H1 (cell line): ENCODE results near the gene LAMA3. TPM values are rescaled to one million over a fixed set of nuclear protein-coding genes. Genes with fewer than 3 reads are reported as not detected.

Source experiments
- CTCF ChIA-PET: fragments of 300-600 bp; sonication (Branson Sonifier 250); formaldehyde crosslinking; loops from one replicate; lab custom pipeline; 2021; ENCODE audit not compliant: partially characterized antibody; lab: Charles Lee
- POLR2A ChIA-PET: fragments of 300-600 bp; sonication (Branson Sonifier 250); formaldehyde crosslinking; loops from one replicate; lab custom pipeline; 2021; ENCODE audit warnings: inconsistent platforms; ENCODE audit not compliant: partially characterized antibody; lab: Charles Lee
- DNase-seq, 2 experiments: peaks; one replicate each; pipeline versions ENCODE4 v3.0.0 to v3.0.0-alpha.2; 2010 to 2022; ENCODE audit warnings: low spot score in 2 of 2, low read depth in 1 of 2, mixed read lengths in 1 of 2
- FAIRE-seq: peaks from 2 replicates; lab custom pipeline; 2011; peaks lifted over from hg19 to GRCh38; lab: Jason Lieb, UNC
- H2AFZ ChIP-seq: 2 replicates; pipeline ENCODE4 v1.8.1; 2012; ENCODE audit warnings: low read length, inconsistent platforms
- H2AK5ac ChIP-seq: 2 replicates; pipeline ENCODE4 v1.6.1; 2013; ENCODE audit warnings: low read depth, low read length
- H2BK120ac ChIP-seq: replicated peaks from 2 replicates; pipeline ENCODE3; 2013; ENCODE audit warnings: low read depth, low read length, inconsistent platforms
- H2BK12ac ChIP-seq: 2 replicates; pipeline ENCODE4 v1.6.1; 2013; ENCODE audit warnings: low read depth, low read length
- H2BK15ac ChIP-seq: 2 replicates; pipeline ENCODE4 v1.6.1; 2013; ENCODE audit warnings: low read length
- H2BK20ac ChIP-seq: 2 replicates; pipeline ENCODE4 v1.6.1; 2013; ENCODE audit warnings: low read length
- H2BK5ac ChIP-seq: 2 replicates; pipeline ENCODE4 v1.6.1; 2013; ENCODE audit warnings: low read depth, low read length
- H3K14ac ChIP-seq: 2 replicates; pipeline ENCODE4 v1.6.1; 2013; ENCODE audit warnings: inconsistent platforms; ENCODE audit not compliant: insufficient read length
- H3K18ac ChIP-seq: 2 replicates; pipeline ENCODE4 v1.6.1; 2013; ENCODE audit warnings: low read length; ENCODE audit errors: extremely low read depth
- H3K23ac ChIP-seq: 2 replicates; pipeline ENCODE4 v1.6.1; 2013; ENCODE audit warnings: inconsistent platforms; ENCODE audit not compliant: insufficient read length
- H3K23me2 ChIP-seq: 2 replicates; pipeline ENCODE4 v1.6.1; 2013; ENCODE audit warnings: low read depth, low read length
- H3K27ac ChIP-seq: 2 replicates; pipeline ENCODE4 v1.6.1; 2011; ENCODE audit warnings: low read depth, low read length, inconsistent platforms
- H3K27me3 ChIP-seq, 4 experiments: replicated peaks in 1 of 4; 1 replicate in 1 of 4; 2 replicates in 3 of 4; pipeline versions ENCODE4 v1.6.1 to v1.8.1; 2011 to 2013; ENCODE audit warnings: low read length in 3 of 4, mild to moderate bottlenecking in 3 of 4, inconsistent platforms in 2 of 4, mixed read lengths in 2 of 4, moderate library complexity in 1 of 4; ENCODE audit not compliant: control insufficient read depth in 3 of 4, insufficient read depth in 3 of 4; ENCODE audit errors: extremely low read depth in 1 of 4
- H3K36me3 ChIP-seq, 4 experiments: 2 replicates each; pipeline versions ENCODE4 v1.6.1 to v1.8.1; 2011 to 2013; ENCODE audit warnings: mild to moderate bottlenecking in 4 of 4, low read length in 3 of 4, moderate library complexity in 2 of 4, control low read depth in 1 of 4, inconsistent platforms in 1 of 4; ENCODE audit not compliant: insufficient read depth in 4 of 4, control insufficient read depth in 2 of 4
- H3K4ac ChIP-seq: replicated peaks from 2 replicates; pipeline ENCODE3; 2013; ENCODE audit warnings: low read length, low read depth, mixed read lengths, inconsistent platforms; ENCODE audit not compliant: insufficient read length
- H3K4me1 ChIP-seq, 4 experiments: replicated peaks in 1 of 4; 1 replicate in 1 of 4; 2 replicates in 3 of 4; pipeline versions ENCODE4 v1.6.1 to v1.8.1; 2011 to 2013; ENCODE audit warnings: low read length in 3 of 4, inconsistent platforms in 2 of 4, mixed read lengths in 1 of 4; ENCODE audit not compliant: insufficient read depth in 4 of 4, control insufficient read depth in 3 of 4
- H3K4me2 ChIP-seq, 2 experiments: 2 replicates each; pipeline versions ENCODE4 v1.6.1 to v1.8.1; 2011 to 2013; ENCODE audit warnings: low read depth in 2 of 2, low read length in 2 of 2, control low read depth in 1 of 2, inconsistent platforms in 1 of 2, mild to moderate bottlenecking in 1 of 2; ENCODE audit not compliant: insufficient read depth in 1 of 2
- H3K4me3 ChIP-seq, 4 experiments: fragments of 200-600, 300-600 bp in 1 of 4; sonication (generic), shearing (Covaris generic), sonication (Bioruptor Twin) in 1 of 4; 2 replicates each; pipeline versions ENCODE4 v1.5.1 to v1.8.1; 2011 to 2016; ENCODE audit warnings: low read length in 4 of 4, low read depth in 3 of 4, control low read depth in 2 of 4, inconsistent platforms in 2 of 4, mild to moderate bottlenecking in 2 of 4, mixed read lengths in 1 of 4, moderate library complexity in 1 of 4; ENCODE audit not compliant: insufficient read depth in 2 of 4; ENCODE audit errors: extremely low read depth in 1 of 4
- H3K56ac ChIP-seq: replicated peaks from 2 replicates; pipeline ENCODE3; 2013; ENCODE audit warnings: low read depth, mild to moderate bottlenecking, mixed read lengths, low read length, inconsistent platforms; ENCODE audit not compliant: insufficient read length
- H3K79me1 ChIP-seq: 2 replicates; pipeline ENCODE4 v1.6.1; 2013; ENCODE audit warnings: low read depth, low read length, control low read depth
- H3K79me2 ChIP-seq, 2 experiments: 2 replicates each; pipeline versions ENCODE4 v1.6.1 to v1.8.1; 2012 to 2013; ENCODE audit warnings: low read length in 2 of 2, mild to moderate bottlenecking in 2 of 2, inconsistent platforms in 1 of 2; ENCODE audit not compliant: insufficient read depth in 2 of 2, control insufficient read depth in 1 of 2
- H3K9ac ChIP-seq, 4 experiments: replicated peaks in 1 of 4; 1 replicate in 1 of 4; 2 replicates in 3 of 4; pipeline versions ENCODE4 v1.6.1 to v1.8.1; 2011 to 2013; ENCODE audit warnings: low read depth in 3 of 4, low read length in 3 of 4, control low read depth in 2 of 4, mild to moderate bottlenecking in 2 of 4, moderate library complexity in 2 of 4, inconsistent platforms in 1 of 4; ENCODE audit errors: extremely low read depth in 1 of 4
- H3K9me3 ChIP-seq, 2 experiments: 2 replicates each; pipeline versions ENCODE4 v1.6.1 to v1.8.1; 2012 to 2013; ENCODE audit warnings: mild to moderate bottlenecking in 2 of 2, moderate library complexity in 2 of 2, control low read depth in 1 of 2, inconsistent platforms in 1 of 2, low read depth in 1 of 2, low read length in 1 of 2, mixed read lengths in 1 of 2; ENCODE audit not compliant: insufficient read depth in 2 of 2
- H4K20me1 ChIP-seq, 2 experiments: replicated peaks in 1 of 2; 2 replicates each; pipeline versions ENCODE3 to v1.8.1; 2011 to 2013; ENCODE audit warnings: inconsistent platforms in 2 of 2, low read length in 2 of 2, mild to moderate bottlenecking in 1 of 2; ENCODE audit not compliant: insufficient read depth in 2 of 2, control insufficient read depth in 1 of 2
- H4K5ac ChIP-seq: 2 replicates; pipeline ENCODE4 v1.6.1; 2013; ENCODE audit warnings: low read length, low read depth, mixed read lengths, inconsistent platforms; ENCODE audit not compliant: insufficient read length
- H4K8ac ChIP-seq: 2 replicates; pipeline ENCODE4 v1.8.0; 2013; ENCODE audit warnings: mild to moderate bottlenecking, moderate library complexity, low read length, inconsistent platforms; ENCODE audit not compliant: insufficient read depth; ENCODE audit errors: extremely low read depth
- H4K91ac ChIP-seq: replicated peaks from 2 replicates; pipeline ENCODE3; 2013; ENCODE audit warnings: low read length, mixed read lengths, inconsistent platforms; ENCODE audit not compliant: insufficient read length
- ASH2L ChIP-seq: fragments of 200-600, 300-600 bp; sonication (generic); IDR thresholded peaks from one replicate; pipeline ENCODE4 v1.7.1; 2017; ENCODE audit warnings: low read length
- BCL11A ChIP-seq, 2 experiments: IDR thresholded peaks; one replicate each; pipeline ENCODE4 v1.6.1; 2011; ENCODE audit warnings: low read depth in 2 of 2, low read length in 2 of 2, mild to moderate bottlenecking in 2 of 2
- CEBPB ChIP-seq: IDR thresholded peaks from 2 replicates; pipeline ENCODE4 v1.6.1; 2012; ENCODE audit warnings: low read depth, low read length
- EP300 ChIP-seq, 2 experiments: IDR thresholded peaks; 1 replicate in 1 of 2; 2 replicates in 1 of 2; pipeline ENCODE4 v1.6.1; 2011 to 2012; ENCODE audit warnings: low read depth in 2 of 2, low read length in 2 of 2, mild to moderate bottlenecking in 2 of 2, borderline replicate concordance in 1 of 2, inconsistent platforms in 1 of 2, moderate library complexity in 1 of 2
- KDM1A ChIP-seq: fragments of 200-600, 300-600 bp; sonication (generic); IDR thresholded peaks from 2 replicates; pipeline ENCODE4 v1.7.1; 2016; ENCODE audit warnings: mild to moderate bottlenecking, low read length, borderline replicate concordance
- RNF2 ChIP-seq: fragments of 200-900, 300-1000 bp; sonication (generic); IDR thresholded peaks from 2 replicates; pipeline ENCODE4 v1.7.1; 2016; ENCODE audit warnings: borderline replicate concordance, low read depth, mild to moderate bottlenecking, antibody characterized with exemption, low read length; ENCODE audit not compliant: poor library complexity, severe bottlenecking; ENCODE audit errors: missing control alignments
- RXRA ChIP-seq: IDR thresholded peaks from 2 replicates; pipeline ENCODE4 v1.6.1; 2011; ENCODE audit warnings: low read depth, mild to moderate bottlenecking, low read length, moderate library complexity; ENCODE audit not compliant: insufficient read depth
- SP2 ChIP-seq: IDR thresholded peaks from 2 replicates; pipeline ENCODE4 v1.6.1; 2012; ENCODE audit warnings: mild to moderate bottlenecking, low read length, inconsistent platforms
- SP4 ChIP-seq: IDR thresholded peaks from 2 replicates; pipeline ENCODE4 v1.6.1; 2012; ENCODE audit warnings: low read length, inconsistent platforms
- TAF7 ChIP-seq: optimal IDR thresholded peaks from 2 replicates; pipeline ENCODE3; 2011; ENCODE audit warnings: low read depth, mild to moderate bottlenecking, inconsistent platforms, low read length, moderate library complexity, borderline replicate concordance
- ZNF274 ChIP-seq: IDR thresholded peaks from 2 replicates; pipeline ENCODE4 v1.7.0; 2012; ENCODE audit warnings: low read length, borderline replicate concordance; ENCODE audit errors: extremely low read depth
- polyA plus RNA-seq, 7 experiments: library from polyadenylated mRNA; depleted of rRNA in 3 of 7; stranded (reverse) in 5 of 7; unstranded in 2 of 7; fragments of >200 nt in 5 of 7; fragments of 200-250 nt in 2 of 7; gene quantifications; 1 replicate in 5 of 7; 2 replicates in 1 of 7; 4 replicates in 1 of 7; pipeline versions ENCODE4 v1.2.1 to v1.2.3, GENCODE V29; 2011 to 2013; ENCODE audit warnings: missing spikeins in 2 of 7, mixed read lengths in 2 of 7
- total RNA-seq: library from RNA; stranded (reverse); fragmentation: NEBNext Ultra II Directional; extraction: Animal tissue kit (Norgen Biotek cat#: 25700); gene quantifications from 2 replicates; pipeline ENCODE4 v1.2.1, GENCODE V29; 2021
- TF ChIP-seq, protein P1 (sequence below): IDR thresholded peaks from 2 replicates; pipeline ENCODE4 v1.6.1; 2012; ENCODE audit warnings: inconsistent platforms
- TF ChIP-seq, protein P2 (sequence below): IDR thresholded peaks from 2 replicates; pipeline ENCODE4 v1.6.1; 2011; ENCODE audit warnings: low read depth, mild to moderate bottlenecking, low read length; ENCODE audit not compliant: insufficient read depth
- TF ChIP-seq, protein P3 (sequence below): IDR thresholded peaks from 2 replicates; pipeline ENCODE4 v1.6.1; 2012; ENCODE audit warnings: inconsistent platforms

LAMA3 gene
- total and polyA plus RNA-seq, 2 of the 8 experiments (the other 6 are each of a cell fraction or from before 2014, with no cell fraction given), result 0.76 to 5.0 TPM

DNA sequence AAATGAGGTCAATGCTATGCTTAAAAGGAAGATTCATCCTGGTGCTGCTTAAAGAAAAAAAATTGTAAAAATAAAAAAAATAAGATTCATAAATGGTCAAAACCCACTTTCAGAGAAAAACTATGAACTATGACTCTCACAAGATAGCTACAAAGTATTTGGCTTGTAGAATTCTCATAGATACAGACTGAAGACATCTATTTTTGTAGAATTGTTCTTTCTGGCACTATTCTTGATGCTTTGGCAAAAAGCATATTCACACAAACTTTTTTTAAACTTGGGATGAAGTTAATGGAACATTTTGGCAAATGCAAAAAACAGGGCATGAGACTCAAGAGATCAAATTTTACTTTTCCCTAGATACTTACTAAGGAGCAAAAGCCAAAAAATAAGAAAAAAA is 14.0 kb upstream of the LAMA3 start:
- Histone ChIP-seq H4K20me1 (no peaks in the 10 kb centered on the region), H3K36me3 (no peaks in the 10 kb centered on the region), H3K9ac (no peak overlapping the region), H4K8ac (no peak overlapping the region), H3K18ac (no peak overlapping the region), H3K23me2 (no peaks in the 10 kb centered on the region), H2BK20ac (no peak overlapping the region), H2AK5ac (no peak overlapping the region), H2BK120ac (no peak overlapping the region), H3K9me3 (no peaks in the 10 kb centered on the region), H3K56ac (no peak overlapping the region), H2AFZ (no peak overlapping the region), H3K23ac (no peak overlapping the region), H3K79me2 (no peaks in the 10 kb centered on the region), H3K14ac (no peak overlapping the region), H4K91ac (no peak overlapping the region), H3K4me2 (no peak overlapping the region), H2BK12ac (no peak overlapping the region), H2BK5ac (no peak overlapping the region), H3K4me1 (no peaks in the 10 kb centered on the region), H2BK15ac (no peak overlapping the region), H3K27me3 (no peaks in the 10 kb centered on the region), H3K79me1 (no peaks in the 10 kb centered on the region), H3K27ac (no peak overlapping the region), H3K4ac (no peak overlapping the region), H3K4me3 (no peak overlapping the region), H4K5ac (no peak overlapping the region)
- ChIA-PET POLR2A (interaction anchor here (1.2 kb wide), 1 partner anchor 11 kb away, joined by 4 read pairs; no protein-coding TSS in a partner anchor), CTCF (interaction anchor here (1.2 kb wide), 1 partner anchor 9 kb away, joined by 5 read pairs; no protein-coding TSS in a partner anchor)
- DNase-seq, result no peak
- FAIRE-seq, result no peak
- TF ChIP-seq CEBPB, result no peak
- TF ChIP-seq, protein P1, sequence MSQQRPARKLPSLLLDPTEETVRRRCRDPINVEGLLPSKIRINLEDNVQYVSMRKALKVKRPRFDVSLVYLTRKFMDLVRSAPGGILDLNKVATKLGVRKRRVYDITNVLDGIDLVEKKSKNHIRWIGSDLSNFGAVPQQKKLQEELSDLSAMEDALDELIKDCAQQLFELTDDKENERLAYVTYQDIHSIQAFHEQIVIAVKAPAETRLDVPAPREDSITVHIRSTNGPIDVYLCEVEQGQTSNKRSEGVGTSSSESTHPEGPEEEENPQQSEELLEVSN, result no peak
- TF ChIP-seq TAF7, result no peak
- no peak for TF ChIP-seq ASH2L
- TF ChIP-seq ZNF274, result no peak
- no peak for TF ChIP-seq RXRA
- no peak for TF ChIP-seq SP2
- no peak for TF ChIP-seq EP300 (IDR thresholded peaks at IDR 0.05; ENCODE audit: borderline replicate concordance in 1 of 2, low read depth in 2 of 2, low read length in 2 of 2)
- no peak for TF ChIP-seq RNF2
- no peak for TF ChIP-seq KDM1A
- no peak for TF ChIP-seq SP4
- TF ChIP-seq BCL11A (IDR thresholded peaks at IDR 0.05; ENCODE audit: low read depth in 2 of 2, low read length in 2 of 2), result no peak
- TF ChIP-seq, protein P2, sequence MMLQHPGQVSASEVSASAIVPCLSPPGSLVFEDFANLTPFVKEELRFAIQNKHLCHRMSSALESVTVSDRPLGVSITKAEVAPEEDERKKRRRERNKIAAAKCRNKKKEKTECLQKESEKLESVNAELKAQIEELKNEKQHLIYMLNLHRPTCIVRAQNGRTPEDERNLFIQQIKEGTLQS, result no peak
- TF ChIP-seq, protein P3, sequence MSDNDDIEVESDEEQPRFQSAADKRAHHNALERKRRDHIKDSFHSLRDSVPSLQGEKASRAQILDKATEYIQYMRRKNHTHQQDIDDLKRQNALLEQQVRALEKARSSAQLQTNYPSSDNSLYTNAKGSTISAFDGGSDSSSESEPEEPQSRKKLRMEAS, result no peak
